GM13976 (cell line): ENCODE data around the gene KLF13.
"Not testable (repeated sequence)": the region's sequence is repeated elsewhere in the genome, so short reads cannot be mapped to it uniquely, and the experiment has no call there.

Source experiments
- DNase-seq: peaks from one replicate; pipeline ENCODE4 v3.0.0; 2012; ENCODE audit warnings: low spot score
- in situ Hi-C: fragments of 300-500 bp; cut with MboI; formaldehyde crosslinking; loops from one replicate; pipeline ENCODE4 v1.12.0; 2022; ENCODE audit warnings: low sequenced_read_pairs, mixed read lengths, inconsistent platforms; ENCODE audit not compliant: unreplicated experiment
- TF ChIP-seq, protein P1 (sequence below): IDR thresholded peaks from 2 replicates; pipeline ENCODE4 v1.5.1; 2012; ENCODE audit warnings: borderline replicate concordance, mild to moderate bottlenecking; ENCODE audit not compliant: insufficient read depth; ENCODE audit errors: extremely low read depth, missing control alignments, control extremely low read depth

The KLF13 gene

DNA sequence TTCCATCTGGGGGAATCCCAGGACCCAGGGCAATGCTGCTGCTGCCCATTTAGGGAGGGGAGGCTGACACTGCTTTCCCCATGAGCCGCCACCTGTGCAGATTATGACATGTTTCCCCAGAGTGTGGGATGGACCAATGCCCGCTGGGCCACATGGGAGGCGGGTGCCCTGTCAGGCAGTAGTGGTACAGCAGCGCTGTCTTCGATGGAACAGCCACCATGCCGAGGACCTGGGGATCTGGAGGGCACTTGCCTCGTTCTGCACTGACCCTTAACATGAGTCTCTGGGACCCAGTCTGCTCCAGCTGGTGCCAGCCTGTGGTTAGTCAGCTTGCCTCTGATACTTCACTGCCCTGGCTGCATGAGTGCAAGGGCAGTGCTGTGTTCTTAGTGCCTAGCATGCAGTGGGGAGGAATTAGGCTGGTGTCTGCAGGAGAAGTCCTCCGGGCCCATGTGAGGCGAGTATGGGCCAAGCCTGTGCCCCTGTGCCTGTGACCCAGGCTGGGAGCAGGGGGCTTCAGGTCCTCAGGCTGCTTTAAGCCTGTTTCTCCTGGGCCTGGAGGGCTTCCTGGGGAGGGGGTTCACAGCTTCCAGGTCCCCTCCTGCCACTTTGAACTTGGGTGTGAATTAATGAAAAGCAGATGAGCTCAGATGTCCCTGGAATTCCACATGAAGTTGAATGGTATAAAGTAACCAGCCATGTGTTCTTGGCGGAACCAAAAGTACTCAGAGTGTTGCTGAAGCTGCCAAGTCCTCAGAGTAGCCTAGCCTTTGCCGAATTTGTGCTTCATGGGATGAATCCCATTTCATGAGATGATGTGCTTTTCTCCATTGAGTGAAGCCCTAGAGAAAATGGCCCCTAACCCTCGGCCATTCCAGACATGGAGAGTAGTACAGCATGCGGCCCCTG is 22.9 kb downstream of the KLF13 start:
- TF ChIP-seq, protein P1, sequence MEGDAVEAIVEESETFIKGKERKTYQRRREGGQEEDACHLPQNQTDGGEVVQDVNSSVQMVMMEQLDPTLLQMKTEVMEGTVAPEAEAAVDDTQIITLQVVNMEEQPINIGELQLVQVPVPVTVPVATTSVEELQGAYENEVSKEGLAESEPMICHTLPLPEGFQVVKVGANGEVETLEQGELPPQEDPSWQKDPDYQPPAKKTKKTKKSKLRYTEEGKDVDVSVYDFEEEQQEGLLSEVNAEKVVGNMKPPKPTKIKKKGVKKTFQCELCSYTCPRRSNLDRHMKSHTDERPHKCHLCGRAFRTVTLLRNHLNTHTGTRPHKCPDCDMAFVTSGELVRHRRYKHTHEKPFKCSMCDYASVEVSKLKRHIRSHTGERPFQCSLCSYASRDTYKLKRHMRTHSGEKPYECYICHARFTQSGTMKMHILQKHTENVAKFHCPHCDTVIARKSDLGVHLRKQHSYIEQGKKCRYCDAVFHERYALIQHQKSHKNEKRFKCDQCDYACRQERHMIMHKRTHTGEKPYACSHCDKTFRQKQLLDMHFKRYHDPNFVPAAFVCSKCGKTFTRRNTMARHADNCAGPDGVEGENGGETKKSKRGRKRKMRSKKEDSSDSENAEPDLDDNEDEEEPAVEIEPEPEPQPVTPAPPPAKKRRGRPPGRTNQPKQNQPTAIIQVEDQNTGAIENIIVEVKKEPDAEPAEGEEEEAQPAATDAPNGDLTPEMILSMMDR: no peak
- in situ Hi-C loops: no loop called here
- DNase-seq: no peak

DNA sequence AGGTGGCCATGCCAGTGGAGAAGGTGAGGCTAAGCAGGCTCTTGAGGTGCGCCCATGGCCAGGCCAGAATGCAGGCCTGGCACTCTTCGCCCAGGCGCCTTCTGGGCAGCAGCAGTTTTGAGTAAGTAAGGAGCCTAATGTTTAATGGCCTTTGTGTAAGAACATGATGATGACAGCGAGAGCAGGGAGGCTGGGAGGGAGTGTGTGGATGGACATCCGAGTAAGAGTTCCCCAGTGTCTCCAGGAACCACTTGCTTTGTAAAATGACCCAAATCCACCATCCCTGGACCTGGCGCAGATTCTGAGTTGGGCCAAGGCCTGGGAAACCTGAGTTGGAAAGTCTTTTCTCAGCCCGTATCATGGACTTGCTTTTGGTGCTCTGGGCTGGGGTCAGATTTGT is 24.1 kb downstream of the KLF13 start:
- in situ Hi-C loops: no loop called here
- DNase-seq: no peak
- TF ChIP-seq, protein P1: no peak

DNA sequence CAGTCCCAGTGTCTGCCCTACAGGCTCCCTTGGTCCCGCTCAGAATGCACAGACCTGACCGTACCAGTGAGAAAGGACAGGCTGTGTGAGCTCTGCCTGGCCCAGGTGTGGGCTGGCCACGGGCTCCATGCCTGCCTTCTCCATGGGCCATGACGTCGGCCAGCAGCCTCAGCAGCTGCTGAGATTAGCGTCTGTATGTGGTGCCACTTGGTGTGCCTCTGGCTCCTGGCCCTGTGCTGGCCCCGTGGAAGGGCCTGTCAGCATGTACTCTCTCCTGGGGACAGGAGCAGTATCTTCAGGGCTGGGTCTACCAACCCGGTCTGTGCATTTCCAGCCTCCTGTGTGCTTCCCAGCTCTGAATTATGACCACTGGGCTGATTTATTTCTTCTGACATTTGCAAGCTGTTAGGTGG is 25.7 kb downstream of the KLF13 start:
- in situ Hi-C loops: no loop called here
- DNase-seq: no peak

DNA sequence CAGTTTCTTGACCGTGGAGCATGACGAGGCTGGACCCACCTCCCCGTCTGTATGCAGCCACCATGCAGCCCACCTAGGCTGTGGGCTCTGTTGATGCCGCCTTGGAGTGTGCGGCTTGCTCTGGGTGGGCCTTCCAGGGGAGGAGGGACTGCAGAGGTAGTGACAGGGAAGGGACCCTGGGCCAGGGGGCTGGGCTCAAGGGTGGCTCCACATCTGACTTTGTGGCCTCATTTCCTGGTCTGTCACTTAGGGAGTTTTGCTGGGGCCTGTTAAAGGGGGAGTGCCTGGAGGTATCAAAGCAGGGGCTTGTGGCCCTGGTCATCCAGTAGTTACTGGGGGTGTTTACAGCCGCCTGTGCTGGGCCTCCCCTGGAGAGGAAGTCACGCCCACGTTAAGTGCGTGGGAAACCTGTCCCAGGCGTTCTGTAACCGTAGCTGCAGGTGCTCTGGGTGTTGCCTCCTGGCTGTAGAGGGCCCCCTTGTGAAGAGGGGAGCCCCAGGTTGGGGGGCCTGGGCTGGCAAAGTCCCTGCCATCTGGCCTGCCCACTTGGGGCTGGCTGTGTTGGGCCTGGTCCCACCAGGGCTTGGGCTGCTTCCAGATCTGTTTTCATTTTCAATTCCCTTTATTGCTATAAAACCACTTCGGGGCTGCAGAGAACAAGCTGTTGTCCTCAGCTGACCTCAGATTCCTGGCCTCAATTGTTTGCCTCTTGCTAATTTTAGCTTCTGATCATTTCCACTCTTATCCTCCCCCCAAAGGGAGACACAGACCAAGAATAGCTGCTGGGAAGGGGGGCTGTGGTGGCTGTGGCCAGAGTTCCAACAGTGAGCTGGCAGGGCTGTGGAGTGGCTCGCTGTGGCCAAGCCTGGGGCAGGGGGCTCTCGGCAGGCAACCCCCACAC is 26.5 kb downstream of the KLF13 start:
- in situ Hi-C loops: no loop called here

More for the DNA sequence above, 25.7 kb downstream of the KLF13 start:
- TF ChIP-seq, protein P1: no peak

DNA sequence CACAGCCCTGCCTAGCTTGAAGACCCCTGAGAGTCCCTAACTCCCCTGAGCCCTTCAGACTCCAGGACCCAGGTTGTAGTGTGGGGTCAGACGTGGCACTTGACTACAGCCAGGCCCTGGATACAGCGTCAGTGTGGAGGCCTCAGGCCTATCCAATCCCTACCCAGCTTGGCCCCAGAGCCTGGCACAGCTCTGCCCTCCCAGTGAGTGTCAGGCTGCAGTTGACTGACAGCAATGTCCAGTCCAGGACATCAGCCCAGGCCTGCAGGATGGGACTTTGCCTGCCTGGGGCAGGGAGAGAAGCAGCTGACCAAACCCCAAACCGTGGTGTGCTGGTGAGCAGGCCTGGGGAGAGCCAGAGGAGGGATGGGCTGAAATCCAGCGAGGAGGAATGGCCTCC is 27.3 kb downstream of the KLF13 start:
- TF ChIP-seq, protein P1: no peak
- in situ Hi-C loops: no loop called here
- DNase-seq: no peak

More for the DNA sequence above, 26.5 kb downstream of the KLF13 start:
- TF ChIP-seq, protein P1: peak; percentile 40
- peak; percentile 92 for DNase-seq

DNA sequence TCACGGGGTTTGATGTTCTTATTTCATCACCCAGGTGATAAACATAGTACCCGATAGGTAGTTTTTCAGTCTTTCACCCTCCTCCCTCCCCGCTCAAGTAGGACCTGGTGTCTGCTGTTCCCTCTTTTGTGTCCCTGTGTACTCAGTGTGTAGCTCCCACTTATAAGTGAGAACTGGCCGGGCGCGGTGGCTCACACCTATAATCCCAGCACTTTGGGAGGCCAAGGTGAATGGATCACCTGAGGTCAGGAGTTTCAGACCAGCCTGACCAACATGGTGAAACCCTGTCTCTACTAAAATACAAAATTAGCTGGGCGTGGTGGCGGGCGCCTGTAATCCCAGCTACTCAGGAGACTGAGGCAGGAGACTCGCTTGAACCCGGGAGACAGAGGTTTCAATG is 29.5 kb downstream of the KLF13 start:
- DNase-seq, in situ Hi-C loops: not testable (repeated sequence)
